AG09309 (cell line): Measurements from ENCODE around the gene LRRC4C.

Experiments
- DNase-seq: peaks from one replicate; pipeline ENCODE4 v3.0.0-alpha.2; 2010; ENCODE audit warnings: low read depth
- H3K4me3 ChIP-seq: 2 replicates; pipeline ENCODE4 v1.5.1; 2011; ENCODE audit warnings: mild to moderate bottlenecking, low read depth, low read length, moderate library complexity; ENCODE audit not compliant: control insufficient read depth
- CTCF ChIP-seq: IDR thresholded peaks from 2 replicates; pipeline ENCODE4 v1.5.1; 2011; ENCODE audit warnings: mild to moderate bottlenecking, low read depth, low read length, inconsistent platforms; ENCODE audit not compliant: insufficient read depth, control insufficient read depth; ENCODE audit errors: missing control alignments

The LRRC4C gene

DNA sequence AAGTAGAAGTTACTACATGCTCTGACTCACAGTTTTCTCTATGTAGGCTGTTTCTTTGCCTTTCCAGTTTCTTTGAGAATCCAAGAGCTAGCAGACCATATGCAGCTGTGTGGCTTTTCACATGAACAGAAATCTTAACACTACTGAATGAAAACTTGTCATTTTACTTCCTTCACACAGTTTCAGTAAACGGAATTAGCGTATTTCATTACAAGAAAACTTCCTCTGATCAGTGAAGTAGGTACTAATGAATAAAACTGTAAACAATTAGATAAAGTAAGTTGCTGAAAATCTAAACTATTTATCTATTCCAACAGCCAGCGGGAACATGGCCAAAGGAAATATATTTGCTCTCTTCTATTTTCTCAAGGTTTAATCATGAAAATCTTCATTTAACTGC lies 953.2 kb downstream of the LRRC4C start:
- DNase-seq: no peak
- TF ChIP-seq CTCF: no peak
- H3K4me3 ChIP-seq: no peak overlapping the region

DNA sequence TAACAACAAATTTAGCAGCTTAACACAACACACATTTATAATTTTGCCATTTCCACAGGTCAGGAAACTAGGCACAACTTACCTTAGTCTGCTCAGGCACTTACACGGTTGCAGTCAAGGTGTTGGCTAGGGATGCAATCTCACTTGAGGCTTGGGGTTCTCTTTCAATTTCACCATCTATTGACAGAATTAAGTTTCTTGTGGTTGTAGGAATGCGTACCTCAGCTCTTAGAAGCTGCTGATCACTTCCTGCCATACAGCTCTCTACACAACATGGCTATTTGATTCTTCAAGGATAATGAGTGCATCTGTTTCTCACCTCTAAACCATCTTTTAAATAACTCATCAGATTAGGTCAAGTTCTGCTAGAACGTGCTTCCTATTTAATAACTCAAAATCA lies 968.1 kb downstream of the LRRC4C start:
- no peak for DNase-seq

DNA sequence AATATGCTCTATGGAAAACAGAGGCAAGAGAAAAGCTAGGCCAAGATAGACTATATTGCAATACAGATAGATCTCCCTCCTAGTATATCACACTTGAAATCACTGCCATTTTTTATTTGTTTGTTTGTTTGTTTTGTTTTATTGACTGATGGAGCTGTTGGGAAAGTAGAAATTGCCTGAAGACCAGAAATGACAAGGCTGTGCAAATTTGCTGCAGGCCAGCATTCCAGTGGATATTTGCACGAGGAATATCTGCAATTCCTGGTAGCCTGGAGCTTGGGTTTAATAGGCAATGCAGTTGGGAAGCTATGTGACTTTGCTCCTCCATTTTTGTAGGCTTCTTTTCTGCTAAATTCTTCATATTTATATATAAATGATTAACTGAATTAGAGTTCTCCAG lies 991.7 kb downstream of the LRRC4C start:
- no peak for TF ChIP-seq CTCF
- DNase-seq: no peak
- H3K4me3 ChIP-seq: no peak overlapping the region

More for the DNA sequence above, 968.1 kb downstream of the LRRC4C start:
- no peak for TF ChIP-seq CTCF
- H3K4me3 ChIP-seq: no peak overlapping the region

DNA sequence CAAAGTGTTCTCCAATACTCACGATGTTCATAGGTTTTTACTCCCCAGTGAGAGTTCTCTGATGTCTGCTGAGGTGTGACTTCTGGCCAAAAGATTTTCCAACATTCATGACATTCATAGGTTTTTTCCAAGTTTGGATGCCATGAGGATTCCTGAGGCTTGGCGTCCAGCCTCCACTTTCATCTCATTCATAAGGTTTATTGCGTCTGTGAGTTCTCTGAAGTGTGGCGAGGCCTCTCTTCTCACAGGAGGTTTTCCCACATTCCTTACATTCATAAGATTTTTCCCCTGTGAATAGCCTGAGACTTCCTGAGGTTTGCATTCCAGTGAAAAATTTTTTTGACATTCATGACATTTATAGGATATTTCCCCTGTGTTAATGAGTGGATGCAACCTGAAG lies 1014.1 kb downstream of the LRRC4C start:
- H3K4me3 ChIP-seq: no peak overlapping the region
- DNase-seq: no peak
- TF ChIP-seq CTCF: no peak

DNA sequence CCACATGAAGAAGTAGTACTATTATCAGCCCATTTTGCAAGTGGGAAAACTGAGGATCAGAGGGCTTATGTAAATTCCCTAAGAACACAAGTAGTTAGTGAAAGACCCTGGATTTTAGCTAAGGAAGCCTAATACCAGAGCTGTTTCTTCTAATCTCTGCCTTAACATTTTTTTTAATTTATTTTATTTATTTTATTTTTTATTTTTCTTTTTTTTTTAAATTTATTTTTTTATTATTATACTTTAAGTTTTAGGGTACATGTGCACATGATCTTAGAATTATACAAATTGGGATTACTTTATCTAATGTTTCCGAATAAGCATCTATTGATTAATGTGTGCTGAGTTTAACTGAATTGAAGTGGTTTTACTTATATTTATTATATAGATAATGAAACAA lies 1015.3 kb downstream of the LRRC4C start:
- no peak overlapping the region for H3K4me3 ChIP-seq
- DNase-seq: no peak
- no peak for TF ChIP-seq CTCF

DNA sequence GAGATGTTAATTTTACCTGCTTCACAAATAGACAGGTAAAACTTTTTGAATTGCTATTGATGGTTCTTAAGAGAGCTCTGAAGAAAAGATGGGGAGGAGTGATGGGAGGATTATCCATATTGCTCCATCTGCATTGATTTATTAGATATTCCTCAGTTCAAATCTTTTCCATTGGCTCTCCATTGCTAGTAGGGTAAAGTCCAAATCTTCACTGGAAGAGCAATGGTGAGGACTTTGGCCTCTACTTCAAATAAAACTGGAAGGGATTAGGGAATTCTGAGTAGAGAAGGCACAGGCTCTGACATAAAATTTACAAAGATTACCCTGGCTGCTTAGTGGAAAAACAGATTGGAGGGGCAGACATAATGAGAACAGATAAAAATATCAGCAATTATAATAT lies 1024.1 kb downstream of the LRRC4C start:
- no peak overlapping the region for H3K4me3 ChIP-seq
- DNase-seq: no peak
- no peak for TF ChIP-seq CTCF

GRCh38 chr11:40434926-40435325 lies 1024.5 kb downstream of the LRRC4C start:
- DNase-seq: no peak
- H3K4me3 ChIP-seq: no peak overlapping the region
- TF ChIP-seq CTCF: no peak
